Rectal smooth muscle tissue (tissue), 1 donor: Measurements from ENCODE around the gene GFPT2.
"Not testable (repeated sequence)": the region's sequence is repeated elsewhere in the genome, so short reads cannot be mapped to it uniquely, and the experiment has no call there.

ENCODE experiments used
- H3K27ac ChIP-seq: one replicate; pipeline ENCODE4 v1.7.0; 2013; ENCODE audit warnings: low read depth, low read length, inconsistent platforms
- H3K27me3 ChIP-seq: one replicate; pipeline ENCODE4 v1.7.0; 2013; ENCODE audit warnings: low read length; ENCODE audit not compliant: control insufficient read depth, insufficient read depth
- H3K36me3 ChIP-seq: one replicate; pipeline ENCODE4 v1.7.0; 2013; ENCODE audit warnings: low read length; ENCODE audit not compliant: control insufficient read depth, insufficient read depth
- H3K4me1 ChIP-seq: one replicate; pipeline ENCODE4 v1.7.0; 2013; ENCODE audit warnings: low read length; ENCODE audit not compliant: control insufficient read depth, insufficient read depth
- H3K4me3 ChIP-seq: one replicate; pipeline ENCODE4 v1.7.0; 2013; ENCODE audit warnings: low read length
- H3K9ac ChIP-seq: one replicate; pipeline ENCODE4 v1.7.0; 2013; ENCODE audit warnings: low read length

Gene GFPT2

DNA sequence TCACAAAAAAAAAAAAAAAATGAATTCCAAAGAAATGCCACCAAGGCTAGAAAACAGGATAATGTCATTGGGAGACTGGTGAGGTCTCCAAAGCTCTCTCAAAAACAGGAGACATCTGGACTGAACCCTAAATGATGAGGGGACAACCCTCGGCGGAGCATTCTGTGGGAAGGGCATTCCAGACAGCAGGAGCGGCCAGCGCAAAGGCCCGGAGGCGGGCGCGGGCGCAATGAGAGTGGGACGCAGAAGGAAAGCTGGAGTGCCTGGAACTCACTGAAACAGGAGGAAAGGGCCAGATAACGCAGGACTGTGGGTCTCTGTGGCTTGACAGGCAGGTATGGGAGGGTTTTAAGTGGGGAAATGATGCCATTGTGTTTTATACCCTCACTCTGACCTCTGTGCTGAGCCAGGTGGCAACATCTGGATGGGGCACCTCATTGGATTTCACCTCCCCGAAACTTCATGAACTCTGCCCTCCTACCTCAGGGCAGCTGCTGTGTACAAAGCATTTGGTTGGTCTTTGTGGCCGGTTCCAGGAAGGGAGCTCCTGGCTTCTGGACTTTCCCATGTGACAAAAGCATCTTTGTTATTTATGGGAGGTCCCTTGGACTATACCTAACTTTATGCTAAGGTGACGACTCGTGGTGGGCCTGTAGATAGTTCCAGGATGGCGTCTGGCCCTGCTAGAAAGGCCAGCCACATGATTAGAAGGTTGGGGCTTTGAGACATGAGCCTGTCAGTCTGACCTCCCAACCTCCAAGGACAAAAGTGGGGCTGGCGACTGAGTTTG, 49.7 kb downstream of the GFPT2 start:
- no peak overlapping the region for H3K27ac ChIP-seq
- H3K27me3 ChIP-seq, result no peaks in the 10 kb centered on the region
- no peaks in the 10 kb centered on the region for H3K36me3 ChIP-seq
- H3K4me1 ChIP-seq, result no peaks in the 10 kb centered on the region
- H3K9ac ChIP-seq, result no peak overlapping the region
- no peak overlapping the region for H3K4me3 ChIP-seq

DNA sequence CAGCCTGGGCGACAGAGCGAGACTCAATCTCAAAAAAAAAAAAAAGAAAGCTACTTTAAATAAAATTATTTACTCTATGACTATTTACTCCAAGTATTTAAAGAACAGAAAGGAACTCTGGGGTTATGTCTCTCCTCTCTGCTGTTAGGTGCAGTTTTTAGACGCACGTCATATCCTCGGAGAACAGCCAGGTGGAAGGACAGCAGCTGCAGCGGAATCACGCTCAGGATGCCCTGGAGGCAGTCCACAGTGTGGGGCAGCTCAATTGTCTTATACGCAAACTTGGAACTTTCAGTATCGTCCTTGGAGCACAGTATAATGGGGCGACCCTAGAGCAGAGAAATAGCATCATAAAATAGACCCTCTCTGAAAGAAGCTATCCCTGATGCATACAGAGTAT, 50.9 kb downstream of the GFPT2 start:
- Histone ChIP-seq H3K9ac (no peak overlapping the region), H3K4me3 (no peak overlapping the region), H3K27ac (no peak overlapping the region), H3K4me1 (no peaks in the 10 kb centered on the region), H3K36me3 (no peaks in the 10 kb centered on the region), H3K27me3 (no peaks in the 10 kb centered on the region)

GRCh38 chr5:180301253-180301652, 51.9 kb downstream of the GFPT2 start:
- Histone ChIP-seq H3K9ac (no peak overlapping the region), H3K27me3 (no peaks in the 10 kb centered on the region), H3K27ac (no peak overlapping the region), H3K4me3 (no peak overlapping the region), H3K4me1 (no peaks in the 10 kb centered on the region), H3K36me3 (no peaks in the 10 kb centered on the region)

DNA sequence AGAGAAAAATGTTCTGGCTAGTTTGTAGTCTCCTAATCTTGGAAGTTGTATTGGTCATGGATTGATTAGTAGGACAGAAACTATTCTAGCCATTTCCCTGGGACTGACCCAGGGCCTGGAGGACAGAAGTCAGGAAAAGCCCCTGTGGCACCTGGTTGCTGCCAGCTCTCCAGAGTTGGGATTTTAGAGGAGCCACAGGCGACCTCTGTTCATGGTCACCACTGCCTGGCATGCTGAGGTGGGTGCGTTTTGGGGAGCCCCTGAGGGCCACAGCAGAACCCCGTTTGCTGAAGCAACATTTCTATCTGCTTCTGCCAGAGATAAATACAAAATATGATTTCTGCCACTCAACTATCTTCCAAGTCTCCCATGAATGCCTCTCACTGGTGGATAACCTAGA, 53.6 kb downstream of the GFPT2 start:
- Histone ChIP-seq H3K27me3 (no peaks in the 10 kb centered on the region), H3K27ac (no peak overlapping the region), H3K9ac (no peak overlapping the region), H3K36me3 (peaks cover 2% of the 10 kb centered on the region), H3K4me1 (no peaks in the 10 kb centered on the region), H3K4me3 (no peak overlapping the region)

GRCh38 chr5:180299014-180299413, 54.1 kb downstream of the GFPT2 start:
- not testable (repeated sequence) for H3K27me3 ChIP-seq, H3K9ac ChIP-seq, H3K36me3 ChIP-seq, H3K4me1 ChIP-seq, H3K4me3 ChIP-seq, H3K27ac ChIP-seq

- H3K9ac ChIP-seq, result no peak overlapping the region
- no peaks in the 10 kb centered on the region for H3K4me1 ChIP-seq
- H3K4me3 ChIP-seq, result no peak overlapping the region
- no peak overlapping the region for H3K27ac ChIP-seq
- no peaks in the 10 kb centered on the region for H3K27me3 ChIP-seq
- peaks cover 2% of the 10 kb centered on the region for H3K36me3 ChIP-seq
Measured at GRCh38 chr5:180297587-180298282, 55.4 kb downstream of the GFPT2 start.

DNA sequence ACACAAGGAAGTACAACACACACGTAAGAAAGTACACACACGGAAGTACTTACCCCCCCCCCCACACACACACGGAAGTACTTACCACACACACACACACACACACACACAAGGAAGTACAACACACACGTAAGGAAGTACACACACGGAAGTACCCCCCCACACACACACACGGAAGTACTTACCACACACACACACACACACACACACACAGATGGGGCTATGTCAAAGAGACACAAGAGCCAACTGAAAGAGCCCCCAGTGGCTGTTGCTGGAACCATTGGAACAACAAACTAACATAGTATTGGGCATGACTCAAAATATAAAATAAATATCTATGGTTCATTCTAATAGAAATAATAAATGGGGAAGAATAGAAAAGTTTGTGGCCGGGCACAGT, 56.4 kb downstream of the GFPT2 start:
- H3K4me1 ChIP-seq, result no peaks in the 10 kb centered on the region
- peaks cover 2% of the 10 kb centered on the region for H3K36me3 ChIP-seq
- H3K27me3 ChIP-seq, result no peaks in the 10 kb centered on the region
- no peak overlapping the region for H3K27ac ChIP-seq
- H3K4me3 ChIP-seq, result no peak overlapping the region
- no peak overlapping the region for H3K9ac ChIP-seq

DNA sequence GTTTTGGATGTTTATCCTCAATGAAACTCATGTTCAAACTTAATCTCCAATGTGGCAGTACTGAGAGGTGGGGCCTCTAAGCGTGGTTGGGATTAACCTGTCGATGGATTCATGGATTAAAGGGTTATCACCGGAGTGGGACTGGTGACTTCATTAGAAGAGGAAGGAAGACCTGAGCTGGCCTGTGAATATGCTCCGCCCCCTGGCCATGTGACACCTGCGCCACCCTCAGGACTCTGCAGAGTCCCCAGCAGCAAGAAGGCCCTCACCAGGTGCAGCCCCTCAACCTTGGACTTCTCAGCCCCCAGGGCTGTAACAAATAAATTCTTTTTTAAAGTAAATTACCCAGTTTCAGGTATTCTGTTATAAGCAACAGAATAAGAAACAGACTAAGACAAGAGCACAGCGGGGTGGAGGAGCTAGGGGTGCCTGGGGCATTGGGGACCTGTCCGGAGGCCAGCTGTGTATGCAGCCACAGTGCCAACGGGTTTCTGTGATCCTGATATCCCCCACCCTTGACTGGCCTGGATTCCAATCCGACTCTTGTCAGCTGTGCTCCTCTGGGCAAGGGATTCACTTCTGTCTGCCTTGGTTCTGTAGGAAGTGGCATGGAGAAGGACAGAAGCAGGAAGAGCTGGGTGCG, 58.1 kb downstream of the GFPT2 start:
- Histone ChIP-seq H3K27me3 (no peaks in the 10 kb centered on the region), H3K9ac (no peak overlapping the region), H3K36me3 (peaks cover 2% of the 10 kb centered on the region), H3K4me1 (no peaks in the 10 kb centered on the region), H3K27ac (no peak overlapping the region), H3K4me3 (no peak overlapping the region)

DNA sequence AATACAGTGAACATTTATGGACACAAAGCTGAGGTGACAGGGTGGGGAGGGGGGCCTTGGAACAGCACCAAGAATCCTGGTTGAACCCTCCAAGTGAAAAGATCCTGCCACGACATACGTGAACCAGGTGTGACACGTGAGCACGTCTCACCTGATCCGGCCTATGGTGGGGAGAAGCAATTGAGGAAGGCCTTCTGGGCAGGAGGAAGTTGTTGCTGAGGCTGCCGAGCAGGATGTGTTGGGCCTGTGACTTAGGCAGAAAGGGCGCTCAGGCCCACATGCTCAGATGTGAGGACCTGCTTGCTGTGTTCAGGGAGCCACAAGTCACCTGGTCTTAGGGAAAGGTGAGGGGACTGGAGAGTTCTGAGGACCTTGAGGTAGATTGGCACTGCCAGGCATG, 58.7 kb downstream of the GFPT2 start:
- H3K36me3 ChIP-seq, result peaks cover 2% of the 10 kb centered on the region
- no peak overlapping the region for H3K4me3 ChIP-seq
- no peak overlapping the region for H3K27ac ChIP-seq
- no peaks in the 10 kb centered on the region for H3K27me3 ChIP-seq
- no peak overlapping the region for H3K9ac ChIP-seq
- no peaks in the 10 kb centered on the region for H3K4me1 ChIP-seq

DNA sequence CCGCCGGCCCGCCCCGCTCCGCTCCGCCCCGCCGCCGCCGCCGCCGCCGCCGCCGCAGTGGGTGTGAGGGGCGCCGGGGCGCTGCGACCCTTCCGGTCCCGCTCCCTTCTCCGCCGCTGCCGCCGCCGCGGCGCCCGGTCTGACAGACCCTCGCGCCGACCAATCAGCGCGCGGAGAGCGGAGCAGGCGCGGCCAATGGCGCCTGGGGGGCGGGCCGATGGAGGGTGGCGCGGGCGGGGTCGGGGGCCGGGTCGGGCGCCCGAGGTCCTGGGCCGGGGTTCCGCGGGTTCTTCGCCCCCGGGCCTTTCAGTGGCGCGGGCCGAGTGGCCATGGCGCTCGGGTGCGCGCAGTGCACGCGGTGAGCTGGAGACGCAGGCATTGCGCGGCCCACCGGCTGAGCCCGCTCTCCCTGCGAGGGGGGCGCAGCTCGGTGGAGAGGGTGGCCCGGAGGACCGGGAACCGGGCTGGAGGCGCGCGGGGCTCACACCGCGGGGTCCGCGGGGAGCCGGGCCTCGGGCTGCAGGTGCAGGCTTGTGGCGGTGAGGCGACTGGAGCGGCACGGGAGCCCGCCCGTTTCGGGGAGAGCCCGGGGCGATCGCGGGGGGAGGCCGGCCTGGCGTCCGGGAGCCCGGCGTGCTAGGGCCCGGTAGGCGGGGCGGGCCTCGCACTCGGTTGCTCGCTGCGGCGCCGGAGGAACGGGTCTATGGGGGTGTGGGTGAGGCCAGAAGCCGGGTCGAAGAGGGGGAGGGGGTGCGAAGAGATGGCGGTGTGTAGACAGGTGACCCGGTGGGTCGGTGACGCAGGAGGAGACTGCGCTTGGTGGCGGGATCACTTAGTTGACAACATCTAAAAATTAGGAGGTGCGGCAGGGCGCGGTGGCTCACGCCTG, 60.9 kb downstream of the GFPT2 start, which contains the start of gene MAPK9:
Gene MAPK9 (minus strand): TSS at position 141 of the 889 bp plus-strand sequence. CDS start 11,522 bp downstream, outside the sequence.
- Histone ChIP-seq H3K36me3 (peaks cover 2% of the 10 kb centered on the region), H3K27ac (peak within 1 kb of the TSS; percentile 83), H3K4me3 (peak within 1 kb of the TSS; percentile 85), H3K27me3 (no peaks in the 10 kb centered on the region), H3K4me1 (no peaks in the 10 kb centered on the region), H3K9ac (peak within 1 kb of the TSS; percentile 33)

DNA sequence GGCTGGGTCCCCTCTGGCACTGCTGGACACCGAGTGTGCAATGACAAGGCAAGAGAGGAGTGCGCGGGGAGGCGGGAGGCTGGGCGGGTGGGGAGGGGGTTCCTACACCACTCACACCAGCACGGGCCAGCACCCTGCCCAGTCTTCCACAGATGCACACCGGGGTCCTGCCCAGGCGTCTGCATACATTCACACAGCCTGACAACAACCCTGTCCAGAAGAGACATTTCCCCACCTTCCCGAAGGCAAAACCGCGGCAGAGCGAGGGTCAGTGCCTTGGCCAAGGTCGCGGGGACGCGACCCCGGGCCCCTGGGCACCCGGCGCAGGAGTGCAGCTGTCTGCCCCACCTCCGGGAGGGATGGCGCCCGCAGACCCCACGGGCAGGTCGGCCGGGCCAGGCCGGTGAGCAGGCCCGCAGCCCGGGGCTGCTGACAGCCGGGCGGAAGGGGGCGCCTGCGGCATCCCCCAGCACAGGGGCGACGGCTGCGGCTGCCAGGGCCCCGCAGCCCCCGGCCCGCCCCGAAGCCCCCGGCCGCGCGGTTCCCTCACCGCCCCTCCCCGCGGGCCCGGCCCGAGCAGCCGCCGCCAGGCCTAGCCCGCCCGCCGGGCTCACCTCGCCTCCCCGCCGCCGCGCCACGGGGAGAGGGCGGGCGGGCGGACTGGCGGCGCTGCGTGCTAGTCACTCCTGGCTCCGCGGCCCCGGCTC, 61.7 kb downstream of the GFPT2 start:
- Histone ChIP-seq H3K9ac (peak overlapping the region; percentile 33), H3K36me3 (peaks cover 2% of the 10 kb centered on the region), H3K27ac (no peak overlapping the region), H3K27me3 (no peaks in the 10 kb centered on the region), H3K4me1 (no peaks in the 10 kb centered on the region), H3K4me3 (peak overlapping the region; percentile 85)
